B cell (primary cell): ENCODE data around the gene SCG2.

ENCODE experiments used
- EZH2 ChIP-seq: IDR thresholded peaks from 2 replicates; pipeline ENCODE4 v1.6.1; 2012; ENCODE audit warnings: borderline replicate concordance, low read depth, mild to moderate bottlenecking, moderate library complexity, low read length; ENCODE audit not compliant: insufficient read depth, poor library complexity, severe bottlenecking
- TF ChIP-seq, protein P1 (sequence below): fragments of 200-600 bp; IDR thresholded peaks from one replicate; pipeline ENCODE4 v1.8.0; 2022; ENCODE audit warnings: antibody characterized with exemption, mild to moderate bottlenecking

DNA sequence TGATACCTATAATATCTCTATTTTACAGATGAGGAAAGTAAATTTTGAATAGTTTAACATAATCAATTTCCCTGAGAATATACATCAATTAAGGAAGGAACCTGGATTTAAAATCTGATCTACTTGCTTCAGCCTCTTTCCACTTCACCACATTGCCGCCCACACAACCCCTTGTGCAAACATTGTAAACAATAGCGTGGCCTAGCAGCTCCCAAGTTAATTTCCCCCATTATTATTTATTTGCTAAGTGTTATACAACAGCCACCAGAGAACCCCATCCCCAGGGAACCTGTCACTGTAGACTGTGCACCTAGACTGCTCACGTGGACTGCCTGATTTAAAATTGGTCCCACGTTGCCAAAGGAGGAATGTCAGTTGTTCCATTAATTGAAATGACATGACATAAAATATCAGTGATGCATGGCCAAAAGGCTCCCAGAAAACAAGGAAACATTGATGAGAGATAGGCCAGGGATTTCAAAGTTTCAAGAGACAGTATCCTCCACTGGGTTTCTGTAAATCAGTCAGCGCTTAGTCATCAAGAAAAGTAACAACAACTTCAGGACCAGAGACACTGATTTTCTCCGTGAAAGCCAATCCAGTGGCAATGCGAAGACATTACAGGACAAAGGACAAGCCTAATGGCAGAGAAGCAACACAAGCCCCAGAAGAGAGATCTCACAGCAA lies 41.3 kb downstream of the SCG2 start:
- TF ChIP-seq, protein P1, sequence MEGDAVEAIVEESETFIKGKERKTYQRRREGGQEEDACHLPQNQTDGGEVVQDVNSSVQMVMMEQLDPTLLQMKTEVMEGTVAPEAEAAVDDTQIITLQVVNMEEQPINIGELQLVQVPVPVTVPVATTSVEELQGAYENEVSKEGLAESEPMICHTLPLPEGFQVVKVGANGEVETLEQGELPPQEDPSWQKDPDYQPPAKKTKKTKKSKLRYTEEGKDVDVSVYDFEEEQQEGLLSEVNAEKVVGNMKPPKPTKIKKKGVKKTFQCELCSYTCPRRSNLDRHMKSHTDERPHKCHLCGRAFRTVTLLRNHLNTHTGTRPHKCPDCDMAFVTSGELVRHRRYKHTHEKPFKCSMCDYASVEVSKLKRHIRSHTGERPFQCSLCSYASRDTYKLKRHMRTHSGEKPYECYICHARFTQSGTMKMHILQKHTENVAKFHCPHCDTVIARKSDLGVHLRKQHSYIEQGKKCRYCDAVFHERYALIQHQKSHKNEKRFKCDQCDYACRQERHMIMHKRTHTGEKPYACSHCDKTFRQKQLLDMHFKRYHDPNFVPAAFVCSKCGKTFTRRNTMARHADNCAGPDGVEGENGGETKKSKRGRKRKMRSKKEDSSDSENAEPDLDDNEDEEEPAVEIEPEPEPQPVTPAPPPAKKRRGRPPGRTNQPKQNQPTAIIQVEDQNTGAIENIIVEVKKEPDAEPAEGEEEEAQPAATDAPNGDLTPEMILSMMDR: no peak
- no peak for TF ChIP-seq EZH2
